ENCODE data around the gene WDR55. TPM values are rescaled to one million over a fixed set of nuclear protein-coding genes. Genes with fewer than 3 reads are reported as not detected.
"Not testable (repeated sequence)": the region's sequence is repeated elsewhere in the genome, so short reads cannot be mapped to it uniquely, and the experiment has no call there.

The WDR55 gene
- total and polyA plus RNA-seq, 8 donors = 13.8 to 51.0 (median 25.0) TPM

GRCh38 chr5:140634103-140634502 is 30.6 kb upstream of the WDR55 start:
- DNase-seq = no peak
- H3K4me1 ChIP-seq = peaks cover 11 to 52% (median 29%) of the 10 kb centered on the region in 4 donors
- H3K27me3 ChIP-seq = no peaks in the 10 kb centered on the region
- H3K36me3 ChIP-seq = no peaks in the 10 kb centered on the region
- H3K4me3 ChIP-seq = no peak overlapping the region
- no peaks in the 10 kb centered on the region for H3K9me3 ChIP-seq
- intact Hi-C loops (cut with DNase I; ENCODE audit: low total_unique reads) = loop anchor here (5.0 kb wide), 1 partner anchor 67 kb away; no protein-coding TSS in a partner anchor
- H3K27ac ChIP-seq = peak overlapping the region in 1 of 5 donors; percentile 86
- 48 to 85% (median 67%) methylated on average over 3 of the region's 3 CpGs for WGBS, 5 donors
- no peak for TF ChIP-seq EP300 (IDR thresholded peaks at IDR 0.05)
- no peak for TF ChIP-seq CTCF (IDR thresholded peaks at IDR 0.05)
- TF ChIP-seq POLR2A (IDR thresholded peaks at IDR 0.05) = no peak
- TF ChIP-seq POLR2AphosphoS5 (IDR thresholded peaks at IDR 0.05) = no peak

GRCh38 chr5:140635291-140636257 is 29.1 kb upstream of the WDR55 start:
- Histone ChIP-seq H3K9me3 (no peaks in the 10 kb centered on the region), H3K4me3 (no peak overlapping the region), H3K36me3 (no peaks in the 10 kb centered on the region), H3K4me1 (peaks cover 17 to 61% (median 38%) of the 10 kb centered on the region in 4 donors), H3K27ac (no peak overlapping the region), H3K27me3 (no peaks in the 10 kb centered on the region)
- intact Hi-C loops (cut with DNase I; ENCODE audit: low total_unique reads) = no loop called here
- DNase-seq = no peak
- no peak for TF ChIP-seq EP300 (IDR thresholded peaks at IDR 0.05)
- TF ChIP-seq POLR2A (IDR thresholded peaks at IDR 0.05) = no peak
- no peak for TF ChIP-seq POLR2AphosphoS5 (IDR thresholded peaks at IDR 0.05)
- TF ChIP-seq CTCF (IDR thresholded peaks at IDR 0.05) = no peak
- 80 to 86% (median 85%) methylated on average over 7 to 8 of the region's 8 CpGs for WGBS, 5 donors

- H3K27ac ChIP-seq = no peak overlapping the region
- TF ChIP-seq POLR2A (IDR thresholded peaks at IDR 0.05) (no peak), EP300 (IDR thresholded peaks at IDR 0.05) (no peak), POLR2AphosphoS5 (IDR thresholded peaks at IDR 0.05) (no peak), CTCF (IDR thresholded peaks at IDR 0.05) (no peak)
- no peaks in the 10 kb centered on the region for H3K27me3 ChIP-seq
- H3K4me1 ChIP-seq = peaks cover 17 to 67% (median 43%) of the 10 kb centered on the region in 4 donors
- peaks cover 0 to 12% (median 11%) of the 10 kb centered on the region in 4 donors for H3K36me3 ChIP-seq
- WGBS, 5 donors = 63 to 78% (median 68%) methylated on average over 10 of the region's 10 CpGs
- intact Hi-C loops (cut with DNase I; ENCODE audit: low total_unique reads) = no loop called here
- H3K9me3 ChIP-seq = no peaks in the 10 kb centered on the region
- H3K4me3 ChIP-seq = no peak overlapping the region
- no peak for DNase-seq
Observed at GRCh38 chr5:140637371-140638100, 27.2 kb upstream of the WDR55 start.

GRCh38 chr5:140638898-140639147 is 25.9 kb upstream of the WDR55 start:
- H3K9me3 ChIP-seq; intact Hi-C loops (cut with DNase I; ENCODE audit: low total_unique reads); H3K27me3 ChIP-seq; DNase-seq: not testable (repeated sequence)
- H3K36me3 ChIP-seq = peaks cover 6 to 25% (median 24%) of the 10 kb centered on the region in 4 donors
- peak overlapping the region; percentile 73 to 91 (median 80) for H3K4me3 ChIP-seq
- H3K27ac ChIP-seq = peak overlapping the region; percentile 65 to 94 (median 93)
- 12 to 13% (median 13%) methylated on average over 9 of the region's 9 CpGs for WGBS, 5 donors
- H3K4me1 ChIP-seq = peaks cover 10 to 60% (median 36%) of the 10 kb centered on the region in 4 donors

All from stomach (tissue), 9 donors.